H1 (cell line): ENCODE measurements around the gene CUL1.

Source experiments
- EP300 ChIP-seq, 2 experiments: IDR thresholded peaks; 1 replicate in 1 of 2; 2 replicates in 1 of 2; pipeline ENCODE4 v1.6.1; 2011 to 2012; ENCODE audit warnings: low read depth in 2 of 2, low read length in 2 of 2, mild to moderate bottlenecking in 2 of 2, borderline replicate concordance in 1 of 2, inconsistent platforms in 1 of 2, moderate library complexity in 1 of 2
- GTF2F1 ChIP-seq: IDR thresholded peaks from 2 replicates; pipeline ENCODE4 v1.6.1; 2012; ENCODE audit warnings: low read depth, low read length, improper control_type of control experiment, borderline replicate concordance
- JUND ChIP-seq: IDR thresholded peaks from 2 replicates; pipeline ENCODE4 v1.6.1; 2011; ENCODE audit warnings: mild to moderate bottlenecking, improper control_type of control experiment, low read length
- PHF8 ChIP-seq: fragments of 200-600 bp; sonication (generic); conservative IDR thresholded peaks from 2 replicates; pipeline ENCODE4 v1.7.1; 2012; ENCODE audit warnings: low read depth, mild to moderate bottlenecking, inconsistent platforms, low read length, moderate library complexity
- POLR2A ChIP-seq, 2 experiments: IDR thresholded peaks; 1 replicate in 1 of 2; 2 replicates in 1 of 2; pipeline ENCODE4 v1.6.1; 2011; ENCODE audit warnings: low read depth in 2 of 2, low read length in 2 of 2, mild to moderate bottlenecking in 2 of 2; ENCODE audit errors: control extremely low read depth in 1 of 2
- POLR2AphosphoS5 ChIP-seq: IDR thresholded peaks from 2 replicates; pipeline ENCODE4 v1.6.1; 2011; ENCODE audit warnings: low read depth, low read length
- RAD21 ChIP-seq, 2 experiments: IDR thresholded peaks in 1 of 2; conservative IDR thresholded peaks in 1 of 2; 2 replicates each; pipeline ENCODE4 v1.6.1; 2011; ENCODE audit warnings: low read depth in 2 of 2, low read length in 2 of 2, improper control_type of control experiment in 1 of 2, inconsistent platforms in 1 of 2, mild to moderate bottlenecking in 1 of 2, moderate library complexity in 1 of 2
- RFX5 ChIP-seq: IDR thresholded peaks from 2 replicates; pipeline ENCODE4 v1.6.1; 2011; ENCODE audit warnings: low read depth, low read length, improper control_type of control experiment, borderline replicate concordance
- TAF1 ChIP-seq: IDR thresholded peaks from 2 replicates; pipeline ENCODE4 v1.6.1; 2011; ENCODE audit warnings: mild to moderate bottlenecking, low read depth, low read length
- TF ChIP-seq, protein P1 (sequence below), 3 experiments: IDR thresholded peaks; 1 replicate in 2 of 3; 2 replicates in 1 of 3; pipeline versions ENCODE4 v1.5.1 to v1.6.1; 2011; ENCODE audit warnings: low read length in 3 of 3, mild to moderate bottlenecking in 3 of 3, inconsistent platforms in 2 of 3, low read depth in 1 of 3, moderate library complexity in 1 of 3; ENCODE audit not compliant: insufficient read depth in 1 of 3; ENCODE audit errors: control extremely low read depth in 1 of 3
- TF ChIP-seq, protein P2 (sequence below): fragments of 300-600 bp; sonication (generic); IDR thresholded peaks from 2 replicates; pipeline ENCODE4 v1.7.1; 2012; ENCODE audit warnings: low read length, moderate library complexity, mild to moderate bottlenecking, inconsistent platforms; ENCODE audit not compliant: insufficient replicate concordance
- TF ChIP-seq, protein P3 (sequence below): IDR thresholded peaks from 2 replicates; pipeline ENCODE4 v1.6.1; 2012; ENCODE audit warnings: inconsistent platforms

DNA sequence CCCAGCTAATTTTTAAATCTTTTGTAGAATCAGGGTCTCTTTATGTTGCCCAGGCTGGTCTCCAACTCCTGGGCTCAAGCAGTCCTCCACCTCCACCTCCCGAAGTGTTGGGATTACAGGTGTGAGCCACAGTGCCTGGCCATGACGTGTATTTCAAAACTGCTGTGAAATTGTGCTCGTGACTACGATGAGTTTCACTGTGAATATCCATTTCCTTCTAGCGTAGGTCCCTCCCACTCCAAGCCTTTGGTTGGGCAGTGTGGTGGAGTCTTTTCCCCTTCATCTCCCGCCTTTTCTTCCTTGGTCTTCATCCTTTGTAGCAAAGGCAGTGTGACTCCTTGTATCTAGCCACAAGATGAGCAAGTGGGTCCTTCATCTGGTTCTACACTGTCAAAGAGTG is 56.2 kb downstream of the CUL1 start:
- TF ChIP-seq RAD21 (IDR thresholded peaks at IDR 0.05 in 1 of 2, conservative IDR thresholded peaks at IDR 0.05 in 1 of 2; ENCODE audit: low read depth in 2 of 2, low read length in 2 of 2) = no peak
- TF ChIP-seq, protein P1, sequence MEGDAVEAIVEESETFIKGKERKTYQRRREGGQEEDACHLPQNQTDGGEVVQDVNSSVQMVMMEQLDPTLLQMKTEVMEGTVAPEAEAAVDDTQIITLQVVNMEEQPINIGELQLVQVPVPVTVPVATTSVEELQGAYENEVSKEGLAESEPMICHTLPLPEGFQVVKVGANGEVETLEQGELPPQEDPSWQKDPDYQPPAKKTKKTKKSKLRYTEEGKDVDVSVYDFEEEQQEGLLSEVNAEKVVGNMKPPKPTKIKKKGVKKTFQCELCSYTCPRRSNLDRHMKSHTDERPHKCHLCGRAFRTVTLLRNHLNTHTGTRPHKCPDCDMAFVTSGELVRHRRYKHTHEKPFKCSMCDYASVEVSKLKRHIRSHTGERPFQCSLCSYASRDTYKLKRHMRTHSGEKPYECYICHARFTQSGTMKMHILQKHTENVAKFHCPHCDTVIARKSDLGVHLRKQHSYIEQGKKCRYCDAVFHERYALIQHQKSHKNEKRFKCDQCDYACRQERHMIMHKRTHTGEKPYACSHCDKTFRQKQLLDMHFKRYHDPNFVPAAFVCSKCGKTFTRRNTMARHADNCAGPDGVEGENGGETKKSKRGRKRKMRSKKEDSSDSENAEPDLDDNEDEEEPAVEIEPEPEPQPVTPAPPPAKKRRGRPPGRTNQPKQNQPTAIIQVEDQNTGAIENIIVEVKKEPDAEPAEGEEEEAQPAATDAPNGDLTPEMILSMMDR (IDR thresholded peaks at IDR 0.05; ENCODE audit: control extremely low read depth in 1 of 3, insufficient read depth in 1 of 3, low read depth in 1 of 3, low read length in 3 of 3) = no peak
- TF ChIP-seq JUND = no peak
- TF ChIP-seq GTF2F1 = no peak
- no peak for TF ChIP-seq POLR2AphosphoS5
- TF ChIP-seq, protein P2, sequence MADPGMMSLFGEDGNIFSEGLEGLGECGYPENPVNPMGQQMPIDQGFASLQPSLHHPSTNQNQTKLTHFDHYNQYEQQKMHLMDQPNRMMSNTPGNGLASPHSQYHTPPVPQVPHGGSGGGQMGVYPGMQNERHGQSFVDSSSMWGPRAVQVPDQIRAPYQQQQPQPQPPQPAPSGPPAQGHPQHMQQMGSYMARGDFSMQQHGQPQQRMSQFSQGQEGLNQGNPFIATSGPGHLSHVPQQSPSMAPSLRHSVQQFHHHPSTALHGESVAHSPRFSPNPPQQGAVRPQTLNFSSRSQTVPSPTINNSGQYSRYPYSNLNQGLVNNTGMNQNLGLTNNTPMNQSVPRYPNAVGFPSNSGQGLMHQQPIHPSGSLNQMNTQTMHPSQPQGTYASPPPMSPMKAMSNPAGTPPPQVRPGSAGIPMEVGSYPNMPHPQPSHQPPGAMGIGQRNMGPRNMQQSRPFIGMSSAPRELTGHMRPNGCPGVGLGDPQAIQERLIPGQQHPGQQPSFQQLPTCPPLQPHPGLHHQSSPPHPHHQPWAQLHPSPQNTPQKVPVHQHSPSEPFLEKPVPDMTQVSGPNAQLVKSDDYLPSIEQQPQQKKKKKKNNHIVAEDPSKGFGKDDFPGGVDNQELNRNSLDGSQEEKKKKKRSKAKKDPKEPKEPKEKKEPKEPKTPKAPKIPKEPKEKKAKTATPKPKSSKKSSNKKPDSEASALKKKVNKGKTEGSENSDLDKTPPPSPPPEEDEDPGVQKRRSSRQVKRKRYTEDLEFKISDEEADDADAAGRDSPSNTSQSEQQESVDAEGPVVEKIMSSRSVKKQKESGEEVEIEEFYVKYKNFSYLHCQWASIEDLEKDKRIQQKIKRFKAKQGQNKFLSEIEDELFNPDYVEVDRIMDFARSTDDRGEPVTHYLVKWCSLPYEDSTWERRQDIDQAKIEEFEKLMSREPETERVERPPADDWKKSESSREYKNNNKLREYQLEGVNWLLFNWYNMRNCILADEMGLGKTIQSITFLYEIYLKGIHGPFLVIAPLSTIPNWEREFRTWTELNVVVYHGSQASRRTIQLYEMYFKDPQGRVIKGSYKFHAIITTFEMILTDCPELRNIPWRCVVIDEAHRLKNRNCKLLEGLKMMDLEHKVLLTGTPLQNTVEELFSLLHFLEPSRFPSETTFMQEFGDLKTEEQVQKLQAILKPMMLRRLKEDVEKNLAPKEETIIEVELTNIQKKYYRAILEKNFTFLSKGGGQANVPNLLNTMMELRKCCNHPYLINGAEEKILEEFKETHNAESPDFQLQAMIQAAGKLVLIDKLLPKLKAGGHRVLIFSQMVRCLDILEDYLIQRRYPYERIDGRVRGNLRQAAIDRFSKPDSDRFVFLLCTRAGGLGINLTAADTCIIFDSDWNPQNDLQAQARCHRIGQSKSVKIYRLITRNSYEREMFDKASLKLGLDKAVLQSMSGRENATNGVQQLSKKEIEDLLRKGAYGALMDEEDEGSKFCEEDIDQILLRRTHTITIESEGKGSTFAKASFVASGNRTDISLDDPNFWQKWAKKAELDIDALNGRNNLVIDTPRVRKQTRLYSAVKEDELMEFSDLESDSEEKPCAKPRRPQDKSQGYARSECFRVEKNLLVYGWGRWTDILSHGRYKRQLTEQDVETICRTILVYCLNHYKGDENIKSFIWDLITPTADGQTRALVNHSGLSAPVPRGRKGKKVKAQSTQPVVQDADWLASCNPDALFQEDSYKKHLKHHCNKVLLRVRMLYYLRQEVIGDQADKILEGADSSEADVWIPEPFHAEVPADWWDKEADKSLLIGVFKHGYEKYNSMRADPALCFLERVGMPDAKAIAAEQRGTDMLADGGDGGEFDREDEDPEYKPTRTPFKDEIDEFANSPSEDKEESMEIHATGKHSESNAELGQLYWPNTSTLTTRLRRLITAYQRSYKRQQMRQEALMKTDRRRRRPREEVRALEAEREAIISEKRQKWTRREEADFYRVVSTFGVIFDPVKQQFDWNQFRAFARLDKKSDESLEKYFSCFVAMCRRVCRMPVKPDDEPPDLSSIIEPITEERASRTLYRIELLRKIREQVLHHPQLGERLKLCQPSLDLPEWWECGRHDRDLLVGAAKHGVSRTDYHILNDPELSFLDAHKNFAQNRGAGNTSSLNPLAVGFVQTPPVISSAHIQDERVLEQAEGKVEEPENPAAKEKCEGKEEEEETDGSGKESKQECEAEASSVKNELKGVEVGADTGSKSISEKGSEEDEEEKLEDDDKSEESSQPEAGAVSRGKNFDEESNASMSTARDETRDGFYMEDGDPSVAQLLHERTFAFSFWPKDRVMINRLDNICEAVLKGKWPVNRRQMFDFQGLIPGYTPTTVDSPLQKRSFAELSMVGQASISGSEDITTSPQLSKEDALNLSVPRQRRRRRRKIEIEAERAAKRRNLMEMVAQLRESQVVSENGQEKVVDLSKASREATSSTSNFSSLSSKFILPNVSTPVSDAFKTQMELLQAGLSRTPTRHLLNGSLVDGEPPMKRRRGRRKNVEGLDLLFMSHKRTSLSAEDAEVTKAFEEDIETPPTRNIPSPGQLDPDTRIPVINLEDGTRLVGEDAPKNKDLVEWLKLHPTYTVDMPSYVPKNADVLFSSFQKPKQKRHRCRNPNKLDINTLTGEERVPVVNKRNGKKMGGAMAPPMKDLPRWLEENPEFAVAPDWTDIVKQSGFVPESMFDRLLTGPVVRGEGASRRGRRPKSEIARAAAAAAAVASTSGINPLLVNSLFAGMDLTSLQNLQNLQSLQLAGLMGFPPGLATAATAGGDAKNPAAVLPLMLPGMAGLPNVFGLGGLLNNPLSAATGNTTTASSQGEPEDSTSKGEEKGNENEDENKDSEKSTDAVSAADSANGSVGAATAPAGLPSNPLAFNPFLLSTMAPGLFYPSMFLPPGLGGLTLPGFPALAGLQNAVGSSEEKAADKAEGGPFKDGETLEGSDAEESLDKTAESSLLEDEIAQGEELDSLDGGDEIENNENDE = no peak
- no peak for TF ChIP-seq POLR2A (IDR thresholded peaks at IDR 0.05; ENCODE audit: control extremely low read depth in 1 of 2, low read depth in 2 of 2, low read length in 2 of 2)
- TF ChIP-seq RFX5 = no peak
- TF ChIP-seq TAF1 = no peak
- TF ChIP-seq EP300 (IDR thresholded peaks at IDR 0.05; ENCODE audit: borderline replicate concordance in 1 of 2, low read depth in 2 of 2, low read length in 2 of 2) = no peak
- TF ChIP-seq PHF8 = no peak
- TF ChIP-seq, protein P3, sequence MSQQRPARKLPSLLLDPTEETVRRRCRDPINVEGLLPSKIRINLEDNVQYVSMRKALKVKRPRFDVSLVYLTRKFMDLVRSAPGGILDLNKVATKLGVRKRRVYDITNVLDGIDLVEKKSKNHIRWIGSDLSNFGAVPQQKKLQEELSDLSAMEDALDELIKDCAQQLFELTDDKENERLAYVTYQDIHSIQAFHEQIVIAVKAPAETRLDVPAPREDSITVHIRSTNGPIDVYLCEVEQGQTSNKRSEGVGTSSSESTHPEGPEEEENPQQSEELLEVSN = peak; percentile 40; the same call in 1 of the 2 replicates
